CD4-positive, alpha-beta T cell treated with Interleukin-10 for 1 hour (primary cell): ENCODE measurements around the gene KLF17.

Experiments used
- DNase-seq: peaks from one replicate; pipeline ENCODE4 v3.0.0-alpha.2; 2020

The KLF17 gene, protein sequence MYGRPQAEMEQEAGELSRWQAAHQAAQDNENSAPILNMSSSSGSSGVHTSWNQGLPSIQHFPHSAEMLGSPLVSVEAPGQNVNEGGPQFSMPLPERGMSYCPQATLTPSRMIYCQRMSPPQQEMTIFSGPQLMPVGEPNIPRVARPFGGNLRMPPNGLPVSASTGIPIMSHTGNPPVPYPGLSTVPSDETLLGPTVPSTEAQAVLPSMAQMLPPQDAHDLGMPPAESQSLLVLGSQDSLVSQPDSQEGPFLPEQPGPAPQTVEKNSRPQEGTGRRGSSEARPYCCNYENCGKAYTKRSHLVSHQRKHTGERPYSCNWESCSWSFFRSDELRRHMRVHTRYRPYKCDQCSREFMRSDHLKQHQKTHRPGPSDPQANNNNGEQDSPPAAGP

DNA sequence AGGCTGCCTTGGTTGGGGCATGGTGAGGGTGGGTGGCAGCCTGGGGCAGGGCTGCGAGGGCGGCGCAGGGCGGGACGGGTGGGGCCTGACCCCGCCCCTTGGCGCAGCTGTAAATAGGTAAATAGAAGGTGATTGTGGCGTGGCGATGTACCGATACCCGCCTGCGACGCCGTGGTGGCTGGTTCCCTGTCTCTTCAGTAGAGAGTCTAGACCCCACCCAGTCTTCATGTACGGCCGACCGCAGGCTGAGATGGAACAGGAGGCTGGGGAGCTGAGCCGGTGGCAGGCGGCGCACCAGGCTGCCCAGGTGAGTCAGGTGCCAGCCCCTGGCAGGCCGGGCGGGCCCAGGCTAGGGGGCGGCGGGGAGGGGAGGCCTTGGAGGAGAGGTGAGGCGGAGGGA, at the start of gene KLF17:
Gene KLF17, plus strand, starts transcription at position 140 of the 400 bp plus-strand sequence. Its CDS starts 87 bp downstream, at position 227.
- DNase-seq, result no peak

DNA sequence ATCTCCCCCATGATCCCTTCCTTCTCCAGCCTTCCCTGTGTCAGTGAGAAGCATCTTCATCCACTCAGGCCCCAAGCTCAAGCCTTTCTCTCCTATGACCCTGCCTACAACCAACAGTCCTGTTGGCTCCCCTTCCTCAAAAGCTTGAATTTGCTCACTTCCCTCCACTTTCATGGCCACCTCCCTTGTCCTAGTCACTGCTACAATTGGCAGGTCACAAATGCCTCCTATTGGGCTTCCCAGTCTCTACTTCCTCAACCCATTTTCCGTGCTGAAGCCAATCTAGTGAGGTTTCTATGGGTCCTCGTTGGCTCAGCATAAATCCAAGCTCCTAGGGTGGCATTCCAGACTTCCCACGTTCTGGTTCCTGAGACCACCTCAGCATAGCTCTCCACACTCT, 47.2 kb upstream of the KLF17 start:
- DNase-seq, result no peak

DNA sequence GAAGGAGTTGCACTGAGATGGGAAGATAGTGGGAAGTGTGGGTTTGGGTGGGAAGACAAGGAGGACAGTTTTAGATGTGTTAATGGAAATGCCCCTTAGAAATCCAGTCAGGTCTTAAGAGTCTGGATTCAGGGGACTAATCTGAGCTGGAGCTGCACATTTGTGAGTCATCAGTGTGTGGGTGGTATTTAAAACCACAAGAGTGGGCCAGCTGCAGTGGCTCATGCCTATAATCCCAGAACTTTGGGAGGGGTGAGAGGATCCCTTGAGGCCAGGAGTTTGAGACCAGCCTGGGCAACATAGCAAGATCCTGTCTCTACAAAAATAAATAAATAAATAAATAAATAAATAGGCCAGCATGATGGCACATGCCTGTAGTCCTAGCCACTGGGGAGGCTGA, 46.4 kb upstream of the KLF17 start:
- DNase-seq, result no peak

DNA sequence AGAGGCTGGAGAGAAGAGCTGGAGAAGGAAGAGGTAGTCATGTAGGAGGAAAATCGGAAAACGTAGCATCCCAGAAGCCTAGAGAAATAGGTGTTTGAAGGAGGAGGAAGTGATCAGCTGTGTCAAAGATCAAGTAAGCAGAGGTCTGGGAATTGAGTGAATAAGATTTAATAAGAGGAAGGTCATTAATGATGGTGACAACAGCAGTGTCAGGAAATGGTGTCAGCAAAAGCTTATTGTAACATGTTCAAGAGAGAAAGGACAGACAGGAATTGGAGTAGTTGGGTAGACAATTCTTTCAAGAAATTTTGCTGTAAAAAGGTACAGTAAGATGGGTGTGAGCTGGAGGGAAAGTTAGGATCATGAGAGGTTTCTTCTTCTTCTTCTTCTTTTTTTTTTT, 45.8 kb upstream of the KLF17 start:
- DNase-seq, result no peak

DNA sequence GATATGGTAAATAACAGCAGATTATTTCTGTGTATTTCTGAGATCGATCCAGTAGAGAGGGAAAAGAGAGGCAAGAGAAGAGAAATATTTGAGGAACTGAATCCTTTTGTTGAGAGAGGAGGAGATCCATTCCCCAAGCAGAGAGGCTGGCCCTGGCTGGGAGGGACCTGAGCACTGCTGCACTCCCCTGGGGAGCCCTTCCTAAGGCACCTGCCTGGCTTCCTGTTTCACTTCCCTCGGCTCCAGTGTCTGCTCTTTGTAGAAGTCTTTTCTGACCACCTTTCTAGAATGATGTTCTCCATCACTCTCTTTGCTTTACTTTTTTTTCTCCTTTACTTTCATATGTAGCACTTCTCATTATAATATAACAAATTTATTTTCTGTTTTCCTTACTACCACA, 45.1 kb upstream of the KLF17 start:
- DNase-seq, result no peak

DNA sequence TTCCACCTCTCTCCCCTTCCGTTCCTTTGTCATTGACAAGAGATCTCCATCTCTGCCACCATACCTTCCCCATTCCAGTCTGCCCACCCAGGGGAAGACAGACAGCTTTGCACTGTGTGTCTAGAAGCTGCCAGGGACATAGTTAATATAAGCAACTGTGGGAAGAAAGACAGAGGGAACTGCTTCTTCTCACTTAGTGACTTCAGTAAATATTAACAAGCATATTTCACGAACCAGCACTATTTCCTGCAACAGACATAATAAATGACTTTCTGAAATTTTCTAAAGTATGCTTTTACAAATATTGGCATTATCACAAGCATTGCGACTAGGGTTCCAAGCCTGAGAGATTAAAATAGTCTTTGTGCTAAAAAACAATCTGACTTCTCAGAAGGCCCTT, 44.2 kb upstream of the KLF17 start:
- no peak for DNase-seq

DNA sequence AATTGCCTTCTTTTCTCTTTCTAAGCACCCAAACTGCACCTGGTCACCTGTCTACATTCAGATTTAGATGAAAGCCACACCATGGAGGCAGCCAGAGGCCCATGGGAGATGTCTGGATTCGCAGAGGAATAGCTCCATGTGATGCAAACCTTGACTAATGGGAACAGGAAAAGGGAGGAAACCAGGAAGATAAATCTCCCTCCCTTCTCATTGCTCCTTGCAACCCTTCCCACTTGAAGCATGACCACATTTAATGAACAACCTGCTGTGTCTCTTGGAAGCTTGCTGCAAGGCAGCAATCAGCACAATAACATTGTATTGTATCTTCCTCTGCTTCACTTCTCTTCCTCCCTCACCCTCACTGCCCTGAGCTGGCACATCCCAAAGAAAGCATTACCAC, 42.6 kb upstream of the KLF17 start:
- no peak for DNase-seq

DNA sequence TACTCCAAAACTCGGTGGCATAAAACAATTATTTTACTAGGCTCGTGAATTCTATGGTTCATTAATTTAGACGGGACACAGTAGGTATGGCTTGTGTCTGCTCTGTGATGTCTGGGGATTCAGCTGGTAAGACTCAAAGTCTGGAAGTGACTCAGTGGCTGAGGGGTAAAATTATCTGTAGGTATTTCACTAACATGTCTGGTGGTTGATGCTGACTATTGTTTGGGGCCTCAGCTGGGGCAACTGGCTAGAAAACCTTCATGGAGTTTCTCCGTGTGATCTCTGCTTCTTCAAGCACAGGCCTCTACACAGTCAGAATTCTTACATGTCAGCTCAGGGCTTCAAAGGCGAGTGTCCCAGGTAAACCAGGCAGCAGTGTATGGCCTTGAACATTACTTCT, 41.2 kb upstream of the KLF17 start:
- no peak for DNase-seq

DNA sequence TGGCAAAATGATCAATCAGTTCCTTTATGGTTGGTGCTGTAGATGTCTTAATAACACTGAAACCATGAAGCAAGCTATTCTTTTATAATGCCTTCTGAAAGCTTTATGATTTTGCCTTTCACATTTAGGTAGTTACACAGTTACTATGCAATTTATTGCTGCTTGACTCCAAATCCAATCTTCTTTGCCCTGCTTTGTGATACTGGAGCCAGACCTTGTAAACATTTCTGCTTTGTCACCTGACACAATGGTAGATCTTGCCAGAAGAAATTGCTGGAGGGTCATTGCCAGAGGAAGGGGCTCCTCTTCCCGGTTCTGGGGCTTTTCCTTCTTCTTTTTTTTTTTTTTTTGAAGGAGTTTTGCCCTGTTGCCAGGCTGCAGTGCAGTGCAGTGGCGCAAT, 40.5 kb upstream of the KLF17 start:
- DNase-seq, result no peak

DNA sequence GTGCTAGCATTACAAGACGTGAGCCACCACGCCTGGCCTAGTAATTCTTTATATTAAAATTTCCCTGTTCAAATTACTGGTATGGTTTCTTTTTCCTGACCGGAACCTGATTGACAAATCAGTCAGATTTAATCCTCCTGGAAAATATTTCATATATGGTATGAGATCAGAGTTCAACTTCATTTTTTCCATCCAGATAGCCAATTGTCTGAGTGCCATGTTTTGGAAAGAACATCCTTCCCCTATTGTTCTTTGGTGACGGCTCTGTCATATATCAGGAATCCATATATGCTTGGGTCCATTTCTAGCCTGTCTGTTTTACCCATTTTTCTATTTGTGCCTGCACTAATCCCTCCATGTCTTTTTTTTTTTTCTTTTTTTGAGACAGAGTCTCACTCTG, 39.1 kb upstream of the KLF17 start:
- no peak for DNase-seq

DNA sequence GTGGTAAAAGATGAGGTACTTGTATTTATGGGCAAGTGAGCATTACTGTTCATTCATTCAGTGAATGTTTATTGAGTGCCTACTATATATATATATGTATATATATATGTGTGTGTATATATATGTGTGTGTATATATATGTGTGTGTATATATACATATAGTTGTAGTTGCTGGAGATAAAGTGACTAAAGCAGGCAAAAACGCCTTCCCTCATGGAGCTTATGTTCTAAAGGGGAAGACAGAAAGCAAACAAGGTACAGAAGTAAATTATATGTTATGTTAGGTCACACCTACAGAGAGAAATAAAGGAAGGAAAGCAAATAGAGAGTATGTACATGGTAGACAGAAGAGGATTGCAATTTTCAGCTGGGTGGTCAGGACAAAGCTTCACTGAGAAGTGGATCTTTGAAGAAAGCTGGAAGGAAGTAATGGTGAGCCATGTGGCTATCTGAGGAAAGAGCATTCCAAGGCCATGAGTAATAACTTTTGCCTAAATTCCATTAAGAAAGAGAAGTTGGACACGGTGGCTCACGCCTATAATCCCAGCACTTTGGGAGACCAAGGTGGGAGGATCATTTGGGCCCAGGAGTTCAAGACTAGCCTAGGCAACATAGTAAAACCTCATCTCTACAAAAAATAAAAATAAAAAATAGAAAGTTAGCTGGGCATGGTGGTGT, 33.5 kb upstream of the KLF17 start:
- no peak for DNase-seq

DNA sequence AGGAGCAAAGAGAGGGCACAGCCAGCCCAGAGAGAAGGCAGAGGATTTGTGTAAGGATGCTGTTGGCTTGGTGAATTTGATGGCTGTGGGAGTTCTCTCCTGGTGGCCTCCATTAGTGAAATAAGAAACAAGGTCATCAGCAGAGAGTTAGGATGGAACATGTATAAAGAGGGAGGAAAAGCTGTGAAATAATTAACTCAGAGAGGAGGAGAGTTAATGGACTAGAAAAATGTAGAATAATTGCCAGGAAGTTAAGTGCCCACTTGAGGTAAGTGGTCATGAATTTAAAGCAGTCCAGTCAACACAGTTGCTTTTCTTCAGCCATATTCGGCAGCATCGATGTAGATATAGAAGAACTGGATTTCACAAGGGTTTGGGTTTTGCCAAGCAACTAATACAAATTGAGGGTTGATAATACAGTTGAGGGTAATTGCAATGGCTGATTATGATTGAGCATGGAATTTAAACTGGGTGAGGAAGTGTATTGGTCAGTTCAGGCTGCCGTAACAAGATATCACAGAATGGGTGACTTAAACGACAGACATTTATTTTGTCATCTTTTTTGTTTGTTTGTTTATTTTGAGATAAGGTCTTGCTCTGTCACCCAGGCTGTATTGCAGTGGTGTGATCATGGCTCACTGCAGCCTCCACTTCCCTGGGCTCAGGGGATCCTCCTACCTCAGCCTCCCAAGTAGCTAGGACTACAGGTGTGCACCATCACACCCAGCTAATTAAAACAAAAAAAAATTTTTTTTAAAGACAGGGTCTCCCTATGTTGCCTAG, 31.7 kb upstream of the KLF17 start:
- DNase-seq, result no peak

DNA sequence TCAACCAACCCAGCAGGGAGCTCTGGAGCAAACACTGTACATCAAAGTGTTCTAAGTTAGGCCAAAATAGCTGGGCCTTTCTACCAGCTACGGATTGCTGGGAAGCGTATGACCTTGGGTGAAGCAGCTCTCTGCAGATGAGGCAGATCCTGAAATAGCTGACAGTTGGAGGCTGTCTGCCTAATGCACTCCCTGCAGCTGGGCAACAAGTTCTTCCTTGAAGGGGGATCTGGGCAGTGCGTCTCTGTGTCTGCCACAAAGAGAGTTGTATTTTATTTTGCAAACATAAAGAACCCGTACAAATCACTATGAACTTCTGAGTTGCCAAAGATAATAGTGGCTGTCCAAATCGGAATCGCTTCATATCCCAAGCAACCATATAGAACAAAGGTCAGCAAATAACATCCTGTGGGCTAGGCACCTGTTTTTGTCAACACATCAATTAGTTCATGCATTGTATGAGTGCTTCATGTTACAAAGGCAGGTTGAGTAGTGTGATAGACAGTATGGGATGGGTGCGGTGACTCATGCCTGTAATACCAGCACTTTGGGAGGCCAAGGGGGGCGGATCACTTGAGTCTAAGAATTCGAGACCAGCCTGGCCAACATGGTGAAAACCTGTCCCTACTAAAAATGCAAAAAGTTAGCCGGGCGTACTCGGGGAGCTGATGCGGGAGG, 29.1 kb upstream of the KLF17 start:
- DNase-seq, result no peak

DNA sequence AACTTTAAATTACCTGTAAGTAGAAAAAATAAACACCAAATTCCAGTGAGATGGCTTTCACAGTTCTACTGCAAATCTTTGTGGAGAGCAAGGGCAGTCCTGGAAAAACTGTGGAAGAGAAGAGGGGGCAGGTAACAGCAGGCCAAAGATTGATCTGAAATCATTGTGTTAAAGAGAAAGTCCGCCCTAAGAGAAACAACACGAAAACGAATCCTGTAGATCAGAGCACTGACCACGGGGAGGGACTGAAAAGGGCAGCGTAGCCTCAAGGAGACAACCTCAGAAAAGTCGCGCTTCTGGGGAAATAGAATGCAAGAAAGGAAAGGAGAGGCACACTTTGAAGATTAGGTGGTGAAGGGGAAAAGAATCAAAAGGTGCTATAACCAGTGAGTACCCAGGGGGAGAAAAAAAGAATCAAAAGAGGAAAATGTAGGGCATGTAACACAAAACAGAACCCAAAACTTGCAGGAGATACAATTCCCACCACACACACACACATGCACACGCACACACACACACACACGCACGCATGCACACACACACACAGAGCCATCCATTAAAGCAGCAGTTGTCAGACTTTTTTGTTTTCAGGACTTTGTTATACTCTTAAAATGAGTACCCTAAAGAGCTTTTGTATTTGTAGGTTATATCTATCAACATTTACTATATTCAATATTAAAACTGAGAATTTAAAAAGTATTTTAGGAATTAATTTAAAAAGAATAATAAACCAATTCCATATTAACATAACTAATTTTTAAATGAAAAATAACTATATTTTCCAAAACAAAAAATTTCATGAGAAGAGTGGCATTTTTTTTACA, 28.0 kb upstream of the KLF17 start:
- DNase-seq, result no peak

DNA sequence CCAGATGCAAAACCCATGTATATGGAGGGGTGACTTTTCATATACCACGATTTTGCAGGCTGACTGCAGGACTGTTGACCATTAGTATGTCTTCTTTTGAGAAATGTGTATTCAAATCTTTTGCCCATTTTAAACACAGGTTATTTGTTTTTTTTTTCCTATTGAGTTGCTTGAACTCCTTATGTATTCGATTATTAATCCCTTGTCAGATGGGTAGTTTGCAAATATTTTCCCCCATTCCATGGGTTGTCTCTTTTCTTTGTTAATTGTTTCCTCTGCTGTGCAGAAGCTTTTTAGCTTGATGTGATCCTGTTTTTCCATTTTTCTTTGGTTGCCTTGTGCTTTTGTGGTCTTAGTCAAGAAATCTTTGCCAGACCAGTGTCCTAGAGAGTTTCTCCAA, 24.6 kb upstream of the KLF17 start:
- DNase-seq, result no peak

DNA sequence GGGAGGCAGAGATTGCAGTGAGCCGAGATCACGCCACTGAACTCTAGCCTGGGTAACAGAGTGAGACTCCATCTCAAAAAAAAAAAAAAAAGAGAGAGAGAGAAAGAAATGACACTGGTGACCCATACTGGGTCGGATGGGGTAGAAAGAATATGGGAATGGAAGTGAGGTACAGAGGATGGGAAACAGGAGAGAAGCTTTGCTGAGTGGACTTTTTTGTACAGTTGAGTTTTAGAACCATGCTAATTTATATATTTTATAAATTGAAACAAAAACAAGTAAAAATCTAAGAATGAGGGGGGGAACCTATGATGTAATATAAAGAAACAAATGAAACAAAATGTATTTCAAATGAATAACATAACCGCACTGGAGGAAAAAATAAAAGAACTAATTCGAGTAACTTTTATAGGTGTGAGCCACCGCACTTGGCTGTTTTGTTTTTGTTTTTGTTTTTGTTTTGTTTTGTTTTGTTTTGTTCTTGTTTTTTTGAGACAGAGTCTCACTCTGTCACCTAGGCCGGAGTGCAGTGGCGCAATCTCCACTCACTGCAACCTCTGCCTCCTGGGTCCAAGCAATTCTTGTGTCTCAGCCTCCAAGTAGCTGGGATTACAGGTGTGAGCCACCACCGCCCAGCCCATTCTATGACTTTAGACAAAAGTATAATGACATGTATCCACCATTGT, 18.3 kb upstream of the KLF17 start:
- DNase-seq, result no peak

DNA sequence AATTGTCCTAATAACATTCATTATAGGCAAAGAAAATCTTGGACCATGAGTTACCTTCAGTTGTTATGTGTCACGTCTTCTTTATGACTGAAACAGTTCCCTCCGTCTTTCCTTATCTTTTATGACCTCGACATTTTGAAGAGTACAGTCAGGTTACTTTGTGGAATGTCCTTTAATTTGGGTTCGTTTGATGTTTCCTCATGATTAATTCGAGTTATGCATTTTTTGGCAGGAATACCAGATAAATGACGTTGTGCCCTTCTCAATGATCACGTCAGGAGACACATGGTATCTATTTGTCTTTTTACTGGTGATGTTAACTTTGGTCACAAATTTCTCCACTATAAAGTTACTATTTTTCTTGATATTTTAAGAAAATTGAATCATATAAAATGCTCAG, 17.3 kb upstream of the KLF17 start:
- no peak for DNase-seq

DNA sequence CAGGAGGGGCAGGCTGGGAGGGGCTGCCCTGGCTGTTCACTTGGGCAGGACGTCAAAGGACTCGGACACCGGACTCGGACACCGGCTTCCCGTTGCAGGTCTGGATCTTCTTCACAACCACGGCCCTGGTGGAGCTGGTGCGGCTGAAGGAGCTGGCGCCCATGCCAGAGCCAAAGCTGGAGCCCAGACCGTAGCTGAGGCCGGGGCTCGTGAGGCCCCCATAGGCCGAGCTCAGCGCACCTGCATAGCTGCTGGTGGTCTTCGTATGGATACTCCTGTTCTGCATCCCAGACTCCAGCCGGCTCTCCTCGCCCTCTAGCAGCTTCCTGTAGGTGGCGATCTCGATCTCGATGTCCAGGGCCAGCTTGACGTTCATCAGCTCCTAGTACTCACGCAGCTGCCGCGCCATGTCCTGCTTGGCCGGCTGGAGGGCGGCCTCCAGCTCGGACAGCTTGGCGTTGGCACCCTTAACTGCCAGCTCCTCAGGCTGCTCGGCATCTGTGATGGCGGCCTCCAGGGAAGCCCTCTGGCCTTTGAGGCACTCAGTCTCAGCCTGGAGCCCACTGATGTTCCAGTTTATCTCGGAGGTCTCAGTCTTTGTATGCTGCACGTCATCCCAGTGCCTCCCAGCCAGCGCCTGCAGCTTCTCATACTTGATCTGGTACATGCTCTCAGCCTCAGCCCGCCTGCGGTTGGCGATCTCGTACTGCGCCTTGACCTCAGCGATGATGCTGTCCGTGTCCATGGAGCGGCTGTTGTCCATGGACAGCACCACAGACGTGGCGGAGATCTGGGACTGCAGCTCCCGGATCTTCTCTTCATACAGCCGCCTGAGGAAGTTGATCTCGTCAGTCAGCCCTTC, 15.1 kb upstream of the KLF17 start:
- no peak for DNase-seq

DNA sequence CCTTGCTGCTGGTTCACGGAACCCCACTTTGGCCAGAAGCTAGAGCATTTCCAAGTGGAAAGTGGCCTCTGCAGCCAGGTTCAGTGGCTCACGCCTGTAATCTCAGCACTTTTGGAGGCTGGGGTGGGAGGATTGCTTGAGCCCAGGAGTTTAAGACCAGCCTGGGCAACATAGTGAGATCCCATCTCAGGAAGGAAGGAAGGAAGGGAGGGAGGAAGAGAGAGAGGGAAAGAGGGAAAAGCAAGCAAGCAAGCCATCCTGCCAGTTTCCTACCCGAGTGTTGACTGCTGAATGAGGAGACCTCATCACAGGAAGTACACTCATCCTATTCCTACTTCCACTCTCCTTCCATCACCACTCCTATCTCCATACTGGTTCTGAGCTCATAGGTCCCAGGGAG, 12.8 kb upstream of the KLF17 start:
- DNase-seq, result no peak

DNA sequence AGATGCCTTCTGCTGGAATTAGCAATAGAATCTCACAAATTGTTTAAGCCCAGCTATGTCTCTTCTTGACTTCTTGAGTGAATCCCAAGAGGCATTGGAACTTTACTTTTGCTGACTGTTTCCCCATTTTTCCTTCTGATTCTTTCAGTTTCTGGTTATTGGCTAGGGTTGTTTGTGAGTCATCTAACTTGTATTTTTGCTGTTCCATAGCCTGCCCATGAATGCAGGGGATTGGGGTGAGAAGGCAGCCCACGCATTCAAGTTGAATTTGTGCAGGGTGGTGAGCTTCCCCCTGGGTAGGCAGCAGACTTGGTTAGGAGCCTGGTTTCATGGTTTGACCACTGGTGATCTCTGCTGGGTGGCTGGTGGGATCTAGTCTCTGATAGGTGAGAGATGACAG, 10.4 kb upstream of the KLF17 start:
- DNase-seq, result no peak

DNA sequence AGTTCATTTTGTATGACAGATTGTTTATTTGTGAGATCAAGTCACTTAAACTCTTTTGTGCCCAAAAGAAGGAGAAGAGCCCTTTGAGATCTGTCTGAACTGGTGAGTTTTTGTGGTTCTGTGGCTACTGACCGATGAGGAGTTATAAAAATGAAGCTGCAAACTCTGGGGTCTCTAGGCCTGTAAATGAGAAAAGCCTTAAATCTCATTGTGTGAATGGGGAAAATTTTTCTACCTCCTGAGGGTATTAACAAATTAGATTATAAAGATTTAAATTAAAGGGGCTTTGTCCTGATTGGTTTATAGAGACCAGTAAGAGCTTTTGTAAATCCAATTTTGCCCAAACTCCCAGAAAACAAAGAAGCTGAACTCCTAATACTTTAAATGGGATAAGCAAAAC, 9.7 kb upstream of the KLF17 start:
- no peak for DNase-seq
